Measurements from ENCODE around the gene PLCL1. TPM values are rescaled to one million over a fixed set of nuclear protein-coding genes. Genes with fewer than 3 reads are reported as not detected.

The PLCL1 gene
- total RNA-seq, 1 experiment from 2014 or later, result 1.6 TPM

DNA sequence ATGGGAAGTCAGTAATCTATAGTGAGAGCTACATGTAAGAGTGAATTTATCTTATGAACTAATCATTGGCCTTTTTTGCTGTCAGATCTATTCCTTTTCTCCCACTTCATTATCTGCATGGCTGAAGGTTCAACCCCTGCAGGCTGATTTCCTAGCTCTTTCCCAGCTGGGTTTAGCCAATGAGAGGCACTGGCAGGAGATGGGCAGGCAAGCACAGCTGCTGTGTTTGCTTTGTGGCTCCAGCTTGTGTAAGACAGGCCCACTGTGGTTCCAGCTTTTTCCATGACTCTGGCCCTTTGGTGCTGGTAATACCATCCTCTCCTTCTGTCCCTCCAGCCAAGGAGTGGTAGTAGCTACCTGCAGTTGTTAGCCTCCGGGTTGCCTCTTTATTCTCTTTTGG, 248.8 kb downstream of the PLCL1 start:
- no peak for DNase-seq
- no peaks in the 10 kb centered on the region for H3K9me3 ChIP-seq
- POLR2A ChIA-PET, result no interaction called here
- no peak overlapping the region for H3K4me3 ChIP-seq (ENCODE audit: low read depth, low read length)
- Mint-ChIP-seq H3K4me3 (ENCODE audit: unreplicated experiment) (no peak overlapping the region), H3K9me3 (ENCODE audit: unreplicated experiment) (no peaks in the 10 kb centered on the region), H3K36me3 (ENCODE audit: insufficient read depth, unreplicated experiment) (no peaks in the 10 kb centered on the region), H3K27me3 (ENCODE audit: insufficient read depth, unreplicated experiment) (peaks cover 5% of the 10 kb centered on the region), H3K27ac (ENCODE audit: unreplicated experiment) (no peak overlapping the region), H3K4me1 (ENCODE audit: low read depth, unreplicated experiment) (no peaks in the 10 kb centered on the region)
- no peaks in the 10 kb centered on the region for H3K36me3 ChIP-seq (ENCODE audit: control insufficient read depth, insufficient read depth, low read length)
- TF ChIP-seq, protein P1, sequence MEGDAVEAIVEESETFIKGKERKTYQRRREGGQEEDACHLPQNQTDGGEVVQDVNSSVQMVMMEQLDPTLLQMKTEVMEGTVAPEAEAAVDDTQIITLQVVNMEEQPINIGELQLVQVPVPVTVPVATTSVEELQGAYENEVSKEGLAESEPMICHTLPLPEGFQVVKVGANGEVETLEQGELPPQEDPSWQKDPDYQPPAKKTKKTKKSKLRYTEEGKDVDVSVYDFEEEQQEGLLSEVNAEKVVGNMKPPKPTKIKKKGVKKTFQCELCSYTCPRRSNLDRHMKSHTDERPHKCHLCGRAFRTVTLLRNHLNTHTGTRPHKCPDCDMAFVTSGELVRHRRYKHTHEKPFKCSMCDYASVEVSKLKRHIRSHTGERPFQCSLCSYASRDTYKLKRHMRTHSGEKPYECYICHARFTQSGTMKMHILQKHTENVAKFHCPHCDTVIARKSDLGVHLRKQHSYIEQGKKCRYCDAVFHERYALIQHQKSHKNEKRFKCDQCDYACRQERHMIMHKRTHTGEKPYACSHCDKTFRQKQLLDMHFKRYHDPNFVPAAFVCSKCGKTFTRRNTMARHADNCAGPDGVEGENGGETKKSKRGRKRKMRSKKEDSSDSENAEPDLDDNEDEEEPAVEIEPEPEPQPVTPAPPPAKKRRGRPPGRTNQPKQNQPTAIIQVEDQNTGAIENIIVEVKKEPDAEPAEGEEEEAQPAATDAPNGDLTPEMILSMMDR (IDR thresholded peaks at IDR 0.05; ENCODE audit: insufficient read depth in 1 of 2, low read depth in 1 of 2, low read length in 1 of 2, severe bottlenecking in 1 of 2, unreplicated experiment in 1 of 2), result no peak
- CTCF ChIA-PET, result interaction anchor here (1.0 kb wide), 1 partner anchor 214 kb away, joined by 3 read pairs; no protein-coding TSS in a partner anchor
- no peaks in the 10 kb centered on the region for H3K27me3 ChIP-seq (replicated peaks; ENCODE audit: control insufficient read depth, insufficient read depth, low read length)
- H3K4me1 ChIP-seq, result no peaks in the 10 kb centered on the region
- no TSS peak for BruUV-seq (replicated peaks)
- intact Hi-C loops (cut with micrococcal nuclease; ENCODE audit: unreplicated experiment), result loop anchor here (5.0 kb wide), 1 partner anchor 244 kb away; no protein-coding TSS in a partner anchor

DNA sequence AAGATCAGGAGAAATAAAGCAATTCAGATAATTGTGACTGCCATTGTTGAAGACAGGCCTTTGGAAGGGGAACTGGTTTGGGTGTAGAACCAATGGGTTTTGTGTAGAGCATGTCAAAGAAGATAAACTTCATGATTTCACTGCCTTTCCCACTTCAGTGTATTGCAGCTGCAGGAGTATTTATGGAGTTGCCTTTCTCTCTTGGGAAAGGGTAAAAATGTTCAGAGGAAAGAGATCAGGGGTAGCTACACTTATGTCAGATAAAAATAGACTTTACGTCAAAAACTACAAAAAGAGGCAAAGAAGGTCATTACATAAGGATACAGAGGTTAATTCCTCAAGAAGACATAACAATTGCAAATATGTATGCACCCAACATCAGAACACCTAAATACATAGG, 249.4 kb downstream of the PLCL1 start:
- CTCF ChIA-PET, result interaction anchor here (1.0 kb wide), 1 partner anchor 214 kb away, joined by 3 read pairs; no protein-coding TSS in a partner anchor
- intact Hi-C loops (cut with micrococcal nuclease; ENCODE audit: unreplicated experiment), result loop anchor here (1.0 to 5.0 kb wide), 4 partner anchors 73 to 250 kb away; no protein-coding TSS in a partner anchor
- H3K4me3 Mint-ChIP-seq (ENCODE audit: unreplicated experiment), result no peak overlapping the region
- no peaks in the 10 kb centered on the region for H3K9me3 Mint-ChIP-seq (ENCODE audit: unreplicated experiment)
- BruUV-seq (replicated peaks), result no TSS peak
- peaks cover 5% of the 10 kb centered on the region for H3K27me3 Mint-ChIP-seq (ENCODE audit: insufficient read depth, unreplicated experiment)
- POLR2A ChIA-PET, result no interaction called here
- no peaks in the 10 kb centered on the region for H3K36me3 Mint-ChIP-seq (ENCODE audit: insufficient read depth, unreplicated experiment)
- H3K4me3 ChIP-seq (ENCODE audit: low read depth, low read length), result no peak overlapping the region
- no peaks in the 10 kb centered on the region for H3K4me1 ChIP-seq
- H3K27me3 ChIP-seq (replicated peaks; ENCODE audit: control insufficient read depth, insufficient read depth, low read length), result no peaks in the 10 kb centered on the region
- H3K27ac Mint-ChIP-seq (ENCODE audit: unreplicated experiment), result no peak overlapping the region
- H3K9me3 ChIP-seq, result no peaks in the 10 kb centered on the region
- no peaks in the 10 kb centered on the region for H3K4me1 Mint-ChIP-seq (ENCODE audit: low read depth, unreplicated experiment)
- no peak for DNase-seq
- no peaks in the 10 kb centered on the region for H3K36me3 ChIP-seq (ENCODE audit: control insufficient read depth, insufficient read depth, low read length)
- TF ChIP-seq, protein P1 (IDR thresholded peaks at IDR 0.05; ENCODE audit: insufficient read depth in 1 of 2, low read depth in 1 of 2, low read length in 1 of 2, severe bottlenecking in 1 of 2, unreplicated experiment in 1 of 2), result no peak

DNA sequence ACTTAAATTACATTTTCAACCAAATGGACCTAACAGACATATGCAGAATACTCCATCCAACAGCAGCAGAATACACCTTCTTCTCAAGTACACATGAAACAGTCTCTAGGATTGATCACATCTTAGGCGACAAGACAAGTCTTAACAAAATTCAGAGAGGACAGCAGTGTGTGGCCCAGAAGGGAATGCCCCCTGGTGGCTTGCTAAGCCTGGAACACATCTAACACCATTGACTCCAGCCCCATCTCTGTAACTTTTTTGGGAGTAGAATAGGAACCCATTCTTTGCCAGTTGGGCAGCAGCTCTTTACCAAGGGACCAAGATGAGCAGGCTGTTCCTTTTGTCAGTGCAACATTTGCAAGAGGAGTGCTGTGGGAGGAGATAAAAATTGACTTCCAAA, 249.9 kb downstream of the PLCL1 start:
- Mint-ChIP-seq H3K36me3 (ENCODE audit: insufficient read depth, unreplicated experiment) (no peaks in the 10 kb centered on the region), H3K27me3 (ENCODE audit: insufficient read depth, unreplicated experiment) (peaks cover 6% of the 10 kb centered on the region), H3K4me3 (ENCODE audit: unreplicated experiment) (no peak overlapping the region), H3K4me1 (ENCODE audit: low read depth, unreplicated experiment) (peaks cover 1% of the 10 kb centered on the region), H3K9me3 (ENCODE audit: unreplicated experiment) (no peaks in the 10 kb centered on the region), H3K27ac (ENCODE audit: unreplicated experiment) (no peak overlapping the region)
- H3K9me3 ChIP-seq, result no peaks in the 10 kb centered on the region
- no peaks in the 10 kb centered on the region for H3K27me3 ChIP-seq (replicated peaks; ENCODE audit: control insufficient read depth, insufficient read depth, low read length)
- H3K4me3 ChIP-seq (ENCODE audit: low read depth, low read length), result no peak overlapping the region
- CTCF ChIA-PET, result no interaction called here
- no TSS peak for BruUV-seq (replicated peaks)
- intact Hi-C loops (cut with micrococcal nuclease; ENCODE audit: unreplicated experiment), result loop anchor here (1.0 to 5.0 kb wide), 4 partner anchors 73 to 251 kb away; no protein-coding TSS in a partner anchor
- POLR2A ChIA-PET, result no interaction called here
- peak; percentile 49 to 51 for DNase-seq
- H3K36me3 ChIP-seq (ENCODE audit: control insufficient read depth, insufficient read depth, low read length), result no peaks in the 10 kb centered on the region
- no peaks in the 10 kb centered on the region for H3K4me1 ChIP-seq
- TF ChIP-seq, protein P1 (IDR thresholded peaks at IDR 0.05; ENCODE audit: insufficient read depth in 1 of 2, low read depth in 1 of 2, low read length in 1 of 2, severe bottlenecking in 1 of 2, unreplicated experiment in 1 of 2), result peak; percentile 57 to 78
